PFSK-1 (cell line): ENCODE measurements around the gene TMOD4.

Experiments used
- POLR2AphosphoS5 ChIP-seq: IDR thresholded peaks from 2 replicates; pipeline ENCODE4 v1.6.1; 2012; ENCODE audit warnings: low read depth, mild to moderate bottlenecking, control low read depth, low read length, moderate library complexity
- TAF1 ChIP-seq: IDR thresholded peaks from 2 replicates; pipeline ENCODE4 v1.6.1; 2012; ENCODE audit warnings: low read length, control low read depth, borderline replicate concordance; ENCODE audit not compliant: insufficient read depth
- TF ChIP-seq, protein P1 (sequence below), 2 experiments: IDR thresholded peaks; 2 replicates each; pipeline versions ENCODE4 v1.6.1 to v1.8.0; 2011 to 2012; ENCODE audit warnings: low read depth in 2 of 2, low read length in 2 of 2, control low read depth in 1 of 2, inconsistent platforms in 1 of 2, mild to moderate bottlenecking in 1 of 2, moderate library complexity in 1 of 2; ENCODE audit not compliant: insufficient read depth in 1 of 2

DNA sequence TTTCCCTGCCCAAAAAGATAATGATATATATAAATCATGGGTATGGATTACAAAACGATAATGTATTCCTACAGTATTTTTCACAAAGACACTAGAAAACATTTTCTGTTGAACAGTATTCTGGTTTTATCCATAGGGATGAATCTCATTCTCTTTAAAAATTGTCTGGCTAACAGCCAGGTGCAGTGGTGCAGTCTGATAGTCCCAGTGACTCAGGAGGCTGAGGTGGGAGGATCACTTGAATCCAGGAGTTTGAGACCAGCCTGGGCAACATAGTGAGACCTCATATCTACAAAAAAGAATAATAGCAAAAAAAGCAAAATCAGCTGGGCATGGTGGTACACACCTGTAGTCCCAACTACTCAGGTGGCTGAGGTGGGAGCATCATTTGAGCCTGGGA is 45.8 kb upstream of the TMOD4 start:
- no peak for TF ChIP-seq POLR2AphosphoS5
- TF ChIP-seq, protein P1, sequence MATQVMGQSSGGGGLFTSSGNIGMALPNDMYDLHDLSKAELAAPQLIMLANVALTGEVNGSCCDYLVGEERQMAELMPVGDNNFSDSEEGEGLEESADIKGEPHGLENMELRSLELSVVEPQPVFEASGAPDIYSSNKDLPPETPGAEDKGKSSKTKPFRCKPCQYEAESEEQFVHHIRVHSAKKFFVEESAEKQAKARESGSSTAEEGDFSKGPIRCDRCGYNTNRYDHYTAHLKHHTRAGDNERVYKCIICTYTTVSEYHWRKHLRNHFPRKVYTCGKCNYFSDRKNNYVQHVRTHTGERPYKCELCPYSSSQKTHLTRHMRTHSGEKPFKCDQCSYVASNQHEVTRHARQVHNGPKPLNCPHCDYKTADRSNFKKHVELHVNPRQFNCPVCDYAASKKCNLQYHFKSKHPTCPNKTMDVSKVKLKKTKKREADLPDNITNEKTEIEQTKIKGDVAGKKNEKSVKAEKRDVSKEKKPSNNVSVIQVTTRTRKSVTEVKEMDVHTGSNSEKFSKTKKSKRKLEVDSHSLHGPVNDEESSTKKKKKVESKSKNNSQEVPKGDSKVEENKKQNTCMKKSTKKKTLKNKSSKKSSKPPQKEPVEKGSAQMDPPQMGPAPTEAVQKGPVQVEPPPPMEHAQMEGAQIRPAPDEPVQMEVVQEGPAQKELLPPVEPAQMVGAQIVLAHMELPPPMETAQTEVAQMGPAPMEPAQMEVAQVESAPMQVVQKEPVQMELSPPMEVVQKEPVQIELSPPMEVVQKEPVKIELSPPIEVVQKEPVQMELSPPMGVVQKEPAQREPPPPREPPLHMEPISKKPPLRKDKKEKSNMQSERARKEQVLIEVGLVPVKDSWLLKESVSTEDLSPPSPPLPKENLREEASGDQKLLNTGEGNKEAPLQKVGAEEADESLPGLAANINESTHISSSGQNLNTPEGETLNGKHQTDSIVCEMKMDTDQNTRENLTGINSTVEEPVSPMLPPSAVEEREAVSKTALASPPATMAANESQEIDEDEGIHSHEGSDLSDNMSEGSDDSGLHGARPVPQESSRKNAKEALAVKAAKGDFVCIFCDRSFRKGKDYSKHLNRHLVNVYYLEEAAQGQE (IDR thresholded peaks at IDR 0.05; ENCODE audit: insufficient read depth in 1 of 2, low read depth in 2 of 2, low read length in 2 of 2): no peak
- no peak for TF ChIP-seq TAF1
